Activated CD4-positive, alpha-beta T cell treated with anti-CD3 and anti-CD28 coated beads, Interleukin-2, amount 50 U/mL, for 1 hour (primary cell): ENCODE results near the gene UBE3D.
"Not testable (repeated sequence)": the region's sequence is repeated elsewhere in the genome, so short reads cannot be mapped to it uniquely, and the experiment has no call there.

Experiments
- DNase-seq: peaks from one replicate; pipeline ENCODE4 v3.0.0-alpha.2; 2020

Gene UBE3D

DNA sequence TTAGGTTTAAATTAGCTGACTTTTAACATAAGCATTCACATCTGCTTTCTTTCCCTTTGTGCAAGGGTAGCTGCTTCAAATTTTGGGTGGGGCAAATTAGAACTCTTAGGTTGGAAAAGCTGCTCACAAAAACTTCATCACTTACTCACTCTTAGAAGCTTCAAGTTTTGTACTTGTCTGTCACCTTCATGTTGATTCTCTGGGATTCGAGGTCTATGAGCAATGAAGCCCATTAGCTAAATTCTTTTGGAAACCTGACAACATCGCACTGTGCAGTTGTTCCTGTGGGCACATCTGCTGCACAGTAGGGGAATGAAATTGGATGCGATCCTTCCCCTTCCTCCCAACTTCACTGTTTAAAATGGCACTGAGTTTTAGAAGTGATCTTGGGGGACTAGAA, 156.1 kb downstream of the UBE3D start:
- no peak for DNase-seq

DNA sequence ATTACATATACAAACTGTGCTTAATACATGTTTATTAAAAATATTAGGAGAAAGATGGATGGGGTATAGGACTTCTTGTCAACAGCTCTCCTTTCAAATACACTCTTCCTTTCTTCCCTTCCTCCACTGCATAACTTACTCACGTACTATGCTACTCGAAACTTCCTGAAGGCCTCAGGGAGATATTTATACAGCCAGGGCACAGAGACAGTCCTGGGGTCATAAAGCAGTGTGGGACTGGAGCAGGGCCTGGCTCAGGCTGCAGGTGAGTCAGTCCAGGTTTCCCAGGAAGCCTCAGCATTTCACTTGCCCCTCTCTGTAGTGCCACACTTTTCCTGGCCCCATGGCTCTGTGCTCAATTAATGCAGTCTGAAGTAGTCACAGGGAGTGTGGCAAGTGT, 157.0 kb downstream of the UBE3D start:
- no peak for DNase-seq

DNA sequence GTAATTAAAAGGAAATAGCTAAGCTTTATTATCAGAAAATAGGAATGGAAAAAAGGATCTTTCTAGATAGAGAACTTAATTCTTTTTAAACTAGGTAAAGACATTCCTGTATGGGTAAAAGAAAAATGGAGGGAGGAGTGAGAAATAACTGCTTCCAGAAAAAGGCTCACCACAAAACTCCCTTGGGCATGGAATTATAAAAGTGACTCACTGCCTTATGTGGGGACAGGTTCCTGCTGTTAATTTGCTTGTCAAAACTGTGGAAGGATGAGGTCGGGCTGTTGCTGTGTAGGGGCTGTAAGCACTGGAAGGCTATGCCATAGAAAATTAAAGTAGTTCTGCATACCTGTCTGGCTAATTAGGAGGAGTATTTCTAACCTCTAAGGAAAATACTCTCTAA, 158.7 kb downstream of the UBE3D start:
- no peak for DNase-seq

DNA sequence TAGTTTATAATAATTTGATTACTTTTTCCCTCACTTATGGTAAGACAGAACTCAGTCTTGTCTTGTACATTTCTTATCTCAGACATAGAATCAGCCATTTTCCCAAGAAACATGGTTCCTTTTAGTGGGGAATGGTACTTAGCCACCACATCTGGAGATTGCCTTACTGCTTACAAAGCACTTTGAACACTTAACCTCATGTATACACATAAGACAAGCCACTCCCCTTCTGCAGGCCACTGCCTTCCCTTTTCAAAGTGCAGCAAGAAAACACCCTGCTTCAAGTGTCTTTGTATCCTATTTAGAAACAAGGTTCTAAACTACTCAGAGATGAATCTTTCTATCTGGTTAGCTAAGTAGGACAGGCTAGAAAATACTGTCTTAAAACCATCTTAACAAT, 159.2 kb downstream of the UBE3D start:
- DNase-seq: no peak

DNA sequence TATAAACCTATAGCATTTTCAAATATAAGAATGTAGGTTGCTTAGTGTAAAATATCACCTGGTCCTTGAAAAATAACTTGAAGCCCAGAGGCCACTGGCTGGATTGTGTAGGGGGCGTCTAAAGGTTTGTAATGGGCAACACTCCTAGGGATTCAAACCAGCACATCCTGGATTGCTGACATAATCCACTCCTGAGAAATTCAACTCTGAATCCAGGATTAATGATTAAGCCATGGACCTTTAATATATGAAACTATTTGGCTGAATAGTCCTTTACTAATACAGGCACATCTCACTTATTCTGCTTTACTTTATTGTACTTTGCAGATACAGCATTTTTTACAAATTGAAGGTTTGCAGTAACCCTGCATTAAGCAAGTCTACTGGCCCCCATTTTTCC, 160.8 kb downstream of the UBE3D start:
- DNase-seq: no peak

DNA sequence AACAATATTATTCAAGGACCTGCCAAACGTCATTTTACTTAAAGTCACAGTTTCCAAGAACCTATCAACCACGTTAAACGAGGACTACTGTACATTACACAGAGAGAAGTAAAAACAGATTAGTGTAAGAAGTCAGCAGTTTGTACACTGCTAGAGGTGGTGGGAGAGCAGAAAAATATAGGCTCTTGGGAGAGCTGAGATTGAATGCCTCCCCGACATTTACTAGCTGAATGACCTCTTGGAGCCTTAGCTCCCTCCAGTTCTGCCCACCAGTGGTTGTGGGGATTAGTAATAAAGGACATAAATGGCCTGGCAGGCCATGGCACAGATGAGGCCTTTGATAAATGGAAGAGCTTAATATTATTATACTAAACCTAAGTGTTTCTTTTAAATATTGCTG, 161.4 kb downstream of the UBE3D start:
- DNase-seq: no peak

DNA sequence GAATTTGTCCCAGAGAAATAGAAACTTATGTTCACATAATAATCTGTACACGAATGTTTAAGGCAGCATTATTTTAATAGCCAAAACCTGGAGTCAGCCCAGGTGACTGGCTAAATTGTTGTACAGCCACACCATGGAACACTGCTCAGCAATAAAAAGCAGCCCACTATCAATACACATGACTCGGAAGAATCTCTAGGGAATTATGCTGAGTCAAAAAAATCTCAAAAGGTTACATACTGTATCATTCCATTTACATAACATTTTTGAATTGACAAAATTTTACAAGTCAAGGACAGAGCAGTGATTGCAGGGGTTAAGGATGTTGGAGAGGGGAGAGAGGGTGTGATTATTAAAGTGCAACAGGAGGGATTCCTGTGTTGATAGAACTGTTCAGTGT, 163.4 kb downstream of the UBE3D start:
- DNase-seq: no peak

DNA sequence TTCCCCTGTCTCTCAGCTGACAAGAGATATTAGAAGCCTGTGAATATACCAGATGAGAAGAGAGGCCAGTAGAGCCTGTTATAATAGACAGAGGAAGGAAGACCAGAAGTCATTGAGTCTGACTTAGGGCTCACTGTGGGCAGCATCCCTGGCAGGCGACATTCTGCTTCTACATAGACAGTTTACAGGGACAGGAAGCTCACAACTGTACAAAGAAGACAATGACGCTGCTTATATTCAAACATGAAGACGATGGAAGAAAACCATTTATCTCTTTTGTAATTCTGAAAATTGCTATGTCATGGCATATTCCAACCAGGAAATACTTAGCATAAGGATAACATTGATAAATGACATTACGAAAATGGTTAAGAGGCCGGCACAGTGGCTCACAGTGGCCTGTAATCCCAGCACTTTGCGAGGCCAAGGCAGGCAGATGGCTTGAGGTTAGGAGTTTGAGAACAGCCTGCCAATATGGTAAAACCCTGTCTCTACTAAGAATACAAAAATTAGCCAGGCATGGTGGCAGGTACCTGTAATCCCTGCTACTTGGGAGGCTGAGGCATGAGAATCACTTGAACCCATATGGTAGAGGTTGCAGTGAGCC, 170.9 kb downstream of the UBE3D start:
- DNase-seq: no peak

DNA sequence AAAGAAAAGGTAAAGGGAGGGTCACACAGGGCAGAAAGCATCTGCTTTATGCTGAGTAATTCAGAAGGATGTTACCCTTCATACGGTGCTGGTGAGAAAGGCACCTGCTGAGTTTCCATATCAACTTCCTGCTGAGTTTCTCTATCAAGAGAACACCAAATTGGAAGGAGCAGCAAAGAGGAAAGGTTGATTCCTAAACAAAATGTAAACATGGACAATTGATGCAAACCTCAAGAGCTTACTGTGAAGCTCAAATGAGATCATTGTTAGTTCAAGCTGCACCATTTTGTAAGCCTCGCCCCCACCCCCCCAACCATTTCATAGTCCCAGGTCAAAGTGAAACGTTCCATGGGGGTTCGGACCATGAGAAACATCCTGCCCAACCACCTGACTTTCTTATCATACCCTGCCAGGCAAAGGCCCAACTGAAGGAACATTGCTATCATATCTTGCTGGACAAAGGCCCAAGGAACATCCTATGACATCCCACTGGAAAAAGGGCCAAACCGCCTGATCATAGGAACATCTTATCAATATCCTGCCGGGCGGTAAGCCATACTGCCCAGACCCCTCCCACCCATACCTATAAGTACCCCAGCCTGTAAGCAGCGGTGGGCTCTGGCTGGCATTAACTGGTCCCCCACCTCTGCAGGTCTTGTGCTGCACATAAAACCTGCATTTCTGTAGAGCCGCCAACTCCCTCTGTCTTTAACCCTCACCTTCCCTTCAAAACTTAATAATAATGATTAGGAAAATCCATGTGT, 171.6 kb downstream of the UBE3D start:
- DNase-seq: no peak

DNA sequence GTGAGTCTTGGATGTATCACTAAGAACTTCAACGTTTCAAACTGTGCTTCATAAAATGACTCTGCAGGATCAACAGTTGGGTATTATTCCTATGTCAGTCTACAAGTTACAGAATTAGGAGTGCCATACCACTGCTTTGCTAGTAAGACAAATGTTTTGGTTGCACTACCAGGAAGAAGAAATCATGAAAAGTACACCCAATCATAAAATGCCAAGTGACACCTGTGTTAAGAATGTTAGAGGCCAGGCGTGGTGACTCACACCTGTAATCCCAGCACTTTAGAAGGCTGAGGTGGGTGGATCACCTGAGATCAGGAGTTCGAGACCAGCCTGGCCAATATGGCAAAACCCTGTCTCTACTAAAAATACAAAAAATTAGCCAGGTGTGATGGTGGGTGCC, 174.1 kb downstream of the UBE3D start:
- not testable (repeated sequence) for DNase-seq

DNA sequence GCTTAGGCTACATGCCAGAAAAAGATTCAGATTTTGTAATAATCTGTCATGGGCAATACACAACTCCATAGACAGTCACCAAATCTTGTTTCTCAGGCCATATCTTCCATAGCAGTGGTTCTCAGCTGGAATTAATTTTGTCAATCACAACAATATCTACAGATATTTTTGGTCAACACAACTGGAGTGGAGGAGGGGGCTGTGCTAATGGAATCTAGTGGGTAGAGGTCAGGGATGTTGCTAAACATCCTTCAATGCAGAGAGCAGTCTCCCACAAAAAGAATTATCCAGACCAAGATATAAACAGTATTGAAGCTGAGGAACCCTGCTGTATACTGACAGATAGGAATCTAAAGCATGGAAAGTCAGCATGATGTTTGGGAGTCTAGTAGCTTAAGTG, 174.6 kb downstream of the UBE3D start:
- DNase-seq: no peak

DNA sequence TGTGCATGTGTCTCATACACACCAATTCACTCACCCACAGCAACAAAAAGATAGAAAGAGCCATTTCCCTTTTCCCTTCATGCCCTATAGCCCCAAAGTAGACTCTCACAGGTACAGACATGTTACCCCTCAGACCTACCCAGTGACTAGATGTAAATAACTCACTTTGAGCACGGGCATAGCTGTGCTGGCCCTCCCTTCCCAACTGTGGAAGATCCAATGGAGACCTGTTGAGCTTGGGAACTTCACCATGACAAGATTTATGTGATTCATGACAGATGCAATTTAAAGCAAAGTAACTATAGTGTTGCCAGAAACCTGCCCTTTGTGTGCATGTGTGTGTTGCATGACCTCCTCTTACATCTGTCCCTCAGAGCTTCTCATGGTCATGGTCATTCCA, 175.4 kb downstream of the UBE3D start:
- no peak for DNase-seq

DNA sequence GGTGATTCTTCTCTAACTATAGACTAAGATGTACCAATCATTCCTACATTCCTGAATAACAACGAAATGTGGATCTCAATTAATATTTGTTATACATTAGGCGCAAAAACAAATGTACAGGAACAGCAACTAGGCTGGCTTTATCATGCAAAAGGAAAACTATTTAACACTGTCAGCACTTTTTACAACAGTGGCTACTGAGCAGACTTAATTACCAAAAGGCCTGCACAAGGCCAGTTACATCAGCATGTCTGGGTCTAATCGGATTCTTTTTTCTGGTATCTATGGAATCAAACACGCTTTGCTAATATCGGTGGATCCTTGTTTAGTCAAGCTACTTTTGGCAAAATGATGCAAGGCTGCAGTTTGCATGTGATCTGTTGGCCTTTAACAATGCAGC, 176.5 kb downstream of the UBE3D start:
- no peak for DNase-seq

DNA sequence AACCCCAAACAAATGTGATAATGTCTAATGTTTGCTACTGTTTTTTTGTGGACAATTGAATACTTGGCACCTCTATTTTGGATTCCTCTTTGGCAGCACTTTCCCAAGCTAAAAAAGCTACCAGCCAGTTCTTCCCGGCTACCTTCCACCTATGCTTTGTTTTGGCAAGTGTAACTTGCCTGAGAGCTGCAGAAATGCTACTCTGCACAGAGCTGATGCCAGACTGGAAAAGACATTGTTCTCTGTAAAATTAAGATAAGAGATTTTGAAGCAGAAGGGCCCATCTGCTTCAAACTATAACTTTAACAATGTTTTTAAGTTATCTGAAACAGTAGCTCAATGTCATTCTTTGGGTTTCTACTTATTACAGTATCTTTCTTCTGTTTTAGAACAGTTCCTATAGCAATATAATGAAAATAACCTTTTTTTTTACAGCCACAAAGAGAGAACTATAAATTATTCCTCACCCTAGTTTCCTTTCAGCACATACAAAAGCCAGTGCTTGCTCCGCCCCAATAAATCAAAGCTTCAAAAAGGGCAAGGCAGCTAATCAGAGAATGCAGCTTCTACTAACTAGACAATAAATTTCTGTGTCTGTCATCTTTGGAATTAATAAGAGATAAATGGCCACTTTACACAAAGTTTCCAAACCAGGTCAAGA, 183.1 kb downstream of the UBE3D start:
- DNase-seq: no peak

DNA sequence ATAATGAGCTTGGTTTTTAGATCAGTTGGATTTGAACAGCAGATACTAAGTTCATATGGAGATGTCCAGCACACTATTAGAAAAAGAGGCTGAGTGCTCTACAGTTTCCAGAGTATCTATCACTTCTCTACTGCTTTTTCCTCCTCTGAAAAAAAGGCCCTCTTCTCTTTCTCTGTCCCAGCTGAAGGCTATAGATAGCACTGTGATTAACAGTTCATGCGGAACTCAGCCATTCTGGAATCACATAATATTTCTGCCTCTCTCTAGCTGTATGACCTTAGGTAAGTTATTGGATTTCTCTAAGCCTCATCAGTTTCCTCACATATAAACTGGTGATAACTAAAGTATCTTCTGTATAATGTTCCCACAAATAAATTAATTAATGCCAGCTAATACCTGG, 184.1 kb downstream of the UBE3D start:
- DNase-seq: no peak

DNA sequence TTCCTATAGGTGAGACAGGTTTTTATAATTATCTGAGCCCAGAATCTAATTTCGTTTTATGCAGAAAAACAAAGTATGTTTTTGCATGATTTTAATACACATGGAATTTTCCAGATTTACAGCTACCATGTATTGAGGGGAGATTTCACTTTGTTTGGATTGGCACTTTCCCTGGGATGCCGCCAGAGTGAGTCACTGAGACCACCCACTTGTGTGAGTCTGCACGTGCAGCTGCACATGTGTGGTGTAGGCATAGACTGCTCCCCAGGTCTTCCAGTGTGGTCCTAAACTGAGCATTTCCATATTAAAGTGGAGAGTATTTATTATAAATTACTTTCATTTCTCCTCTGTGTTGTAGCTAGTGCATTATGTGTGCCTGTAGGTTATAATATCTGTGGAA, 186.8 kb downstream of the UBE3D start:
- no peak for DNase-seq

DNA sequence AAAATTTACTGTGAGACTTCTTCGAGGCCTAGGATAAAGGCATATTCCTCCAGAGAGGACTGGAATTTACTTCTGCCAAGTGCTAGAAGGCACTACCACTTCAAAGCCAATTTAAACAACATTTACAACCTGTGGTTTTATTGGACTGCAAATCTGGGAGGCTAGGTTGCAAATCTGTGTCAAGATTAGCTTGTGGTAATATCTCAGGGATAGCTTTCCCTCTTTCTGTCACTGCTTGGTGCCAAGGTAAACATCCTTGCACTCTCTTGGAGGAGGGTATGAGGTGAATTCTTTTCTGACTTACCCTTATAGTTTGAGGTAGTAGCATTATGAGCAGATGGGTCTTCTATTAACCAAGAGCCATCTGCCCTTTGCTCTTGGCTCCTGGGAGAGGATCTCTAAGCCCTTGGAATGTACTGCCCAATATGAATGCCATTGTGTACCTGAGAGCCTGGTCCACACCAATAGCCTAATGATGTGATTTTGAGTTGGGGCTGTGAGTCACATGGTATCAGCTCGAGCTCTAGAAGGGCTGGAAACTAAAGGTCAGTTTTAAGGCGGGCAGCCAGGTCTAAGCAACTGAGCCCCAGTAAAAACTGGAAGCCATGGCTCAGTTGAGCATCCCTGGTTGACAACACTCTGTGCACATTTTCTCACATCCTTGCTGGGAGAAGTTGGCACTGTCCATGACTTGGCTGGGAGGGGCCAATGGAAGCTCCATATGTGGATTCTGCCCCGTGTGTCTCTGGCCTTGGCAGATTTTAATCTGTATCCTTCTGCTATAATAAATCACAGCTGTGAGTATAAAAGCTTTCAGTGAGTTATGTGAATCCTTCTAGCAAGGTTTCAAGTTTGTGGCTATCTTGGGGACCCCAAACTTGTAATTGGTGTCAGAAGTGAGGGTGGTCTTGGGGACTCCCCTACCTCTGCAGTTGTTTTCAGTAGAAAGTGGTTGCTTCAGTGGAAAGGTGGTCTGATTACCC, 188.1 kb downstream of the UBE3D start:
- no peak for DNase-seq

DNA sequence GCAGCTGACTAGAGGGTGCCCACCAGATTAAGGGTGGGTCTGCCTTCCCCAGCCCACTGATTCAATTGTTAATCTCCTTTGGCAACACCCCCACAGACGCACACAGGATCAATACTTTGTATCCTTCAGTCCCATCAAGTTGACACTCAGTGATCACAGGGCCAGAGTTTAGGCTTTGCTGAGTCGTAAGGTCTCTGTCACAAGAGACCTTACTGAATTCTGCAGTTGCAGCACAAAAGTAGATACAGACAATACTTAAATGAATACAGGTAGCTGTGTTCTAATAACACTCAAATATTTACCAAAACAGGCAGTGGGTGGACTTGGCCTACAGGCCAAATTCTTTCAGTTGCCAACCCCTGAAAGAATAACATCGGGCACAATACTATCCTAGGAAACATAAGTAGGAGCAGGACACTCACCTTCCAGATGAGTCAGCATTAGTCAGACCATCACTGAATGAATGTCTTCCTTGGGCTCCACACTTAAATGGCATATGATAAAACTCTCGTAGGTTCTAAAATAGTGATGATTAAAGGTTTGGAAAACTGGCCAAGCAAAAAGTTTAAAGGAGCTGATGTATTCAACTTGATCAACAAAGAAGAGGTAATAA, 190.0 kb downstream of the UBE3D start:
- no peak for DNase-seq

DNA sequence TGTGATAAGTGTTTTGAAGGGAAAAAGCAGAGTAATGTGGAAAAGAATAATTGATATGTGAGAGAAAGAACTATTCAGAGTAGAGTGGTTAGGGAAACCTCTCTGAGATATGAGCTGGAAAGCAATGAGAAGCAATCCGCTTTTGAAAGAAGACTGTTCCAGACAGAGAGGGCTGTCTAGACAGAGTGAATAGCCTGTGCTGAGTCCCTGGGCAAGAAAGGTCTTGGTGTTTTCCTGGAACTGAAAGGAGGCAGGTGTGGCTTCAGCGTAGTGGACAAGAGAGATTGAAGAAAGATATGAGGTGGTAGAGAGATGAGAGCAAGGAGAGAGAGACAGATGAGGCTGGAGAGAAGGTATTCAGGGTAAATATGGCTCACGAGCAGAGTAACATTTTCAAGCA, 190.8 kb downstream of the UBE3D start:
- no peak for DNase-seq

DNA sequence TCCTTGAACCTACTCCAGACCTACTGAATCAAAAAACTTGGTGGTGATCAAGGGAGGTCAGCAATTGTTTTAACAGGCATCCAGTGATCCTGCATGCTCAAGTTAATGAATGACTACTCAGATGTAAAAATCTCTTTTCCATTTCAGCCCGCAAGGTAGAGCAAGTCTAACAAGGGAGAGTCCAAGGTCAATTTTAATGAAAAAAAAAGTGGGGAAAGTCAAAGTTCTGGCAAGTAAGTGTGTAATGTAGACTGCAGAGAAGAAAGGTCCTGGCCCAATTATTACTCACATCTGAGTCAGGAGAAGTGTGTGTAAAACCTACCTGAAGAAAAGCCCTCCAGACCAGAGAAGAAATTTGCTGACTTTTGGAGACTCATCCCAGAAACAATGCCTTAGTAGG, 193.5 kb downstream of the UBE3D start:
- no peak for DNase-seq

DNA sequence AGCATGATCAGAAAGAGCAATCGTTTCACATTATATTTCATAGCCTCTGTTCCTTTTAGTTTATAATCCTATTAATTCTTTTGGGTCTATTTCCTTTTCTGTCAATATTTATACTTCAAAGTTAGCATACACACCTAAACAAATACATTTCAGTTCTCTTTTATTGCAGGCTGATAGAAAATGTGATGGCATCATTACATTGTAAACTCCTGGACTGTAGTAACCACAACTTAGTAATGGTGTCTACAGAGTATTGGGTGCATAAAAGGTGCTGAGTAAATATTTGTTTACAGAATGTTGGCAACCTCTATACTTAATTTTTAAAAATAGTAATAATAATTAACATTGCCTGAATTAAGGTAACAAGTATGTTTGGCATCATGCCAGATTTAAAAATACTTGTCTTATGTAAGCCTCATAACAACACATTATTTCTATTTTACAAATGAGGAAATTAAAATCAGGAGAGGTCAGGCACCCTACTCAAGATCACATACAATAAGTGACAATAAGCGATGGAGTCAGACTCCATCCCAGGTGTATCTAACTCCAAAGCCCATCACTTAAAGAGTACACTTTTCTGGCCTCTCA, 195.0 kb downstream of the UBE3D start:
- DNase-seq: no peak

DNA sequence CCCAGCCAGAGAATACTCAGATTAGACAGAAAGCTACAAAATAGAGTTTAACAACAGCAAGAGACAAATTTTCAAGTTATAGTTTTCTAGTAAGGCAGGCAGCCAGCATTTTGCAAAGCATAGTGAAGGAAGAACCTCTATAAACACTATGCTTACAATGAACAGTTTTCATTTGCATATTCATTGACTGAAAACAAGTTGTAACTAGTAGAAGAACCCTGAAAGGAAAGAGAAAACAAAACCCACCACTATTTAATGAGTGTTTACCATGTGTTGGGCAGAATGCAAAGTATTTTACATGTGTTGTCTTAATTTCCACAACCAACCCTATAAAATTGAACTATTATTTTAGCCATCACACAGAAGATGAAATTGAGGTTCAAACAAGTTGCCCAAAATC, 196.1 kb downstream of the UBE3D start:
- DNase-seq: no peak
